Naive B cell (primary cell): Measurements from ENCODE around the gene PLEKHJ1. TPM values are rescaled to one million over a fixed set of nuclear protein-coding genes. Genes with fewer than 3 reads are reported as not detected.

Experiments used
- ATAC-seq, 2 donors: fragments of 150-1000 bp; cut with Tn5 transposase; 2 replicates each; pipeline ENCODE4 v1.10.0; 2021; ENCODE audit warnings: low read depth in 2 of 2, mild to moderate bottlenecking in 2 of 2, moderate library complexity in 2 of 2
- DNase-seq: peaks from one replicate; pipeline ENCODE4 v3.0.0; 2022
- H3K27ac Mint-ChIP-seq, 6 donors: one replicate each; pipeline ENCODE4 v1.8.0; 2020 to 2022; ENCODE audit warnings: mild to moderate bottlenecking in 6 of 6, mixed read lengths in 6 of 6, moderate library complexity in 5 of 6, inconsistent platforms in 2 of 6
- H3K27me3 Mint-ChIP-seq, 3 donors: one replicate each; pipeline ENCODE4 v1.8.0; 2021 to 2022; ENCODE audit warnings: mixed read lengths in 3 of 3, mild to moderate bottlenecking in 1 of 3
- H3K36me3 Mint-ChIP-seq, 2 donors: one replicate each; pipeline ENCODE4 v1.8.0; 2020 to 2022; ENCODE audit warnings: mixed read lengths in 2 of 2, inconsistent platforms in 1 of 2, mild to moderate bottlenecking in 1 of 2
- H3K4me1 Mint-ChIP-seq, 3 donors: one replicate each; pipeline ENCODE4 v1.8.0; 2020 to 2022; ENCODE audit warnings: mixed read lengths in 3 of 3, inconsistent platforms in 1 of 3, mild to moderate bottlenecking in 1 of 3, moderate library complexity in 1 of 3
- H3K4me3 Mint-ChIP-seq, 8 donors: one replicate each; pipeline ENCODE4 v1.8.0; 2020 to 2022; ENCODE audit warnings: mild to moderate bottlenecking in 8 of 8, mixed read lengths in 8 of 8, moderate library complexity in 8 of 8, inconsistent platforms in 2 of 8
- H3K9me3 Mint-ChIP-seq, 7 donors: one replicate each; pipeline ENCODE4 v1.8.0; 2020 to 2022; ENCODE audit warnings: mixed read lengths in 7 of 7, mild to moderate bottlenecking in 5 of 7, inconsistent platforms in 2 of 7, moderate library complexity in 1 of 7
- polyA plus RNA-seq, 6 donors: library from polyadenylated mRNA; unstranded; fragments of 300-500 nt; fragmentation: Illumina TruSeq; gene quantifications; one replicate each; pipeline ENCODE4 v1.2.3, GENCODE V29; 2021; ENCODE audit warnings: low read depth in 6 of 6

Gene PLEKHJ1
- polyA plus RNA-seq, 6 donors from 2014 or later = 98.9 to 148 (median 126) TPM

GRCh38 chr19:2197270-2197669 is 38.9 kb downstream of the PLEKHJ1 start:
- Mint-ChIP-seq H3K9me3 (no peaks in the 10 kb centered on the region), H3K27ac (no peak overlapping the region), H3K4me1 (peaks cover 8 to 11% (median 8%) of the 10 kb centered on the region in 3 donors), H3K27me3 (no peaks in the 10 kb centered on the region), H3K36me3 (no peaks in the 10 kb centered on the region), H3K4me3 (no peak overlapping the region)
- DNase-seq (no peak), ATAC-seq (no peak)

- Mint-ChIP-seq H3K36me3 (no peaks in the 10 kb centered on the region), H3K4me1 (peaks cover 8 to 11% (median 8%) of the 10 kb centered on the region in 3 donors), H3K4me3 (no peak overlapping the region), H3K27ac (no peak overlapping the region), H3K9me3 (no peaks in the 10 kb centered on the region), H3K27me3 (no peaks in the 10 kb centered on the region)
- ATAC-seq (no peak), DNase-seq (no peak)
Observed at GRCh38 chr19:2195914-2196313, 40.2 kb downstream of the PLEKHJ1 start.

DNA sequence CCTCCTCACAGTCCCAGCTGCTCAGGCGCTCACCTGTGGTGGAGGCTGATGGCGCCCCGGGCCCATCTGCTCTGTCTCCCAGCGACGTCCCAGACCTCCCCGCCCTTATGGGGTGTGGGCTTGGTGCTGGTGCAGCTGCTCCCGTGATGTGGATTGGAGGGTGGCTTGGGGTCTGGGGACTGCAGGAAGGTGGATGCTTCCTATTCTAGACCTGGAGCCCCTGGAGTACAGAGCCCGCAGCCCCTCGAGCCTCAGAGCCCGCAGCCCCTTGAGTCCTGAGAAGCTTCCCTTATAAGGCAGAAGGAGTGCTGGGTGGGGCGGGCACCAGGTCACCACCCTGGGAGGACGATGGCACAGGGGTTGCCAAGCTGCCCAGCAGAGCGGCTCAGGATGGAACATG is 40.8 kb downstream of the PLEKHJ1 start:
- H3K27me3 Mint-ChIP-seq = no peaks in the 10 kb centered on the region
- no peaks in the 10 kb centered on the region for H3K36me3 Mint-ChIP-seq
- no peak overlapping the region for H3K4me3 Mint-ChIP-seq
- ATAC-seq (no peak), DNase-seq (no peak)
- H3K9me3 Mint-ChIP-seq = no peaks in the 10 kb centered on the region
- peaks cover 7 to 8% (median 8%) of the 10 kb centered on the region in 3 donors for H3K4me1 Mint-ChIP-seq
- H3K27ac Mint-ChIP-seq = peak overlapping the region in 1 of 6 donors; percentile 85

DNA sequence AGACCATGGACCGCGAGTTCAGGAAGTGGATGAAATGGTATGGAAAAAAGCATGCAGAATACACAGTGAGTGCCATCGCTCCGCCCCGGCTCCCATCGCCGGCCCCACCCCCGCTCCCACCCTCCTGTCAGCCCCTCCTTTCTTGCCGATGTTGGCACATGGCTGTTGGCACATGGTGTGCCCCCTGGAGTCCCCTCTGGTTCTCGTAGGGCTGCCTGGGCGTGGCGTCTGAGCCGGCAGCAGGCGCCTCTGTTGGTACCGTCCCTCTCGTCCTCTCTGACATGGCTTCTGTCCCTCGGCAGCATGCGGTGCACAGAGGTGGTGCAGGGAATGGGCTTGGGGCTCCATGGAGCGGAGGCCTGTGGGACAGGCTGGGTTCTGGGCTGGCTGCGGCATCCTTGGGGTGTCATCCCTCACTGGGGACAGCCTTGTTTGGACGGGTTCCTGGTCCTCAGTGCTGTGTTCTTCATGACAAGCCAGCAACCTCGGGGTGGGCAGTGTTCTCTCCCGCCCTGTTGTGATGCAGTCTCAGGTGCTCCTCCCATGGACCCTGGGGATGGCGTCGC is 41.5 kb downstream of the PLEKHJ1 start:
- Mint-ChIP-seq H3K27ac (no peak overlapping the region), H3K9me3 (no peaks in the 10 kb centered on the region), H3K4me1 (peaks cover 7 to 8% (median 8%) of the 10 kb centered on the region in 3 donors), H3K27me3 (no peaks in the 10 kb centered on the region), H3K4me3 (no peak overlapping the region), H3K36me3 (no peaks in the 10 kb centered on the region)
- ATAC-seq (no peak), DNase-seq (no peak)

- no peak for ATAC-seq
- Mint-ChIP-seq H3K27me3 (no peaks in the 10 kb centered on the region), H3K4me3 (no peak overlapping the region), H3K4me1 (peaks cover 7 to 12% (median 9%) of the 10 kb centered on the region in 3 donors), H3K9me3 (no peaks in the 10 kb centered on the region), H3K27ac (peak overlapping the region in 2 of 6 donors; percentile 36 to 39), H3K36me3 (no peaks in the 10 kb centered on the region)
- DNase-seq = no peak
Observed at GRCh38 chr19:2193807-2194206, 42.3 kb downstream of the PLEKHJ1 start.

GRCh38 chr19:2192862-2193261 is 43.3 kb downstream of the PLEKHJ1 start:
- no peaks in the 10 kb centered on the region for H3K9me3 Mint-ChIP-seq
- peak overlapping the region in 1 of 6 donors; percentile 39 for H3K27ac Mint-ChIP-seq
- H3K4me1 Mint-ChIP-seq = peaks cover 11 to 21% (median 15%) of the 10 kb centered on the region in 3 donors
- DNase-seq = no peak
- H3K36me3 Mint-ChIP-seq = no peaks in the 10 kb centered on the region
- ATAC-seq = no peak
- H3K4me3 Mint-ChIP-seq = no peak overlapping the region
- no peaks in the 10 kb centered on the region for H3K27me3 Mint-ChIP-seq

DNA sequence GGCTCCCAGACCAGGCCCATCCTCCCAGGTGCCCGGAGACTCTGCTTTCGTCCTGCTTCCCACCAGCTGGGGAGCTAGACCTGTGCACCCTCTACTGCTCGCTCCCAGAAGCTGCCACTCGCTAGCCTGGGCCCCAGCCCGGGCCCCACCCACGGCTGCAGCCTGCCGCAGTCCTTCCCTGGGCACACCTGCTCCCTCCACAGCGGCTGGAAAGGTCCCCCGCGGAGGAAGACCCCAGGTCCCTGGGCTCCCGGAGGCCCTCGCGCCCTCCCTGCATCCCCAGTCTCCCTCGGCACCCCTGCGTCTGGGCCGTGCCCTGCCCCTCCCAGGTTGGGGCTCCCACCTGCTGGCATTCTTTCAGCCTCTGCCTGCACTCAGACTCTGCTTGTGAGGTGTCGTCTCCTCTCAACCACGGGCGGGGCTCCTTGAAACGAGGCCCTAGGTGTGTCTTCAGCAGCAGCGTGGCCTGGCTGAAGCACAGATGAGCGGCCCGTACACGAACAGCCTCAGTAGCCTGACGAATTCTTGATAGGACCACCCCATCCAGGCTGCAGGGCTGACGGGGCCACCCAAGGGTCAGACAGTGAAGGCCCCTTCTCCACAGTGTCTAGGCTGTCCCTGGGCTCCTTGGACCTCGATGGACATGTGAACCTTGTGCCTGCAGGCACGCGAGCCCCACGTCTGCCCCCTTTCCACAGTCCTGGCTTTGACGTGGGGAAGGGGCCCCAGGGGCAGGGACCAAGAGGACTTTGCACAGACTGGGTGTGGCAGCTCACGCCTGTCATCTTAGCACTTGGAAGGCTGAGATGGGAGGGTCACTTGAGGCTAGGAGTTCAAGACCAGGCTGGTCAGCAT is 44.4 kb downstream of the PLEKHJ1 start:
- DNase-seq (no peak), ATAC-seq (no peak)
- no peaks in the 10 kb centered on the region for H3K9me3 Mint-ChIP-seq
- H3K27me3 Mint-ChIP-seq = no peaks in the 10 kb centered on the region
- peak overlapping the region in 1 of 8 donors; percentile 66 for H3K4me3 Mint-ChIP-seq
- peak overlapping the region in 1 of 6 donors; percentile 61 for H3K27ac Mint-ChIP-seq
- H3K36me3 Mint-ChIP-seq = no peaks in the 10 kb centered on the region
- peaks cover 17 to 22% (median 22%) of the 10 kb centered on the region in 3 donors for H3K4me1 Mint-ChIP-seq

- H3K9me3 Mint-ChIP-seq = no peaks in the 10 kb centered on the region
- DNase-seq (no peak), ATAC-seq (no peak)
- H3K27ac Mint-ChIP-seq = no peak overlapping the region
- no peaks in the 10 kb centered on the region for H3K27me3 Mint-ChIP-seq
- no peak overlapping the region for H3K4me3 Mint-ChIP-seq
- H3K4me1 Mint-ChIP-seq = peaks cover 17 to 22% (median 20%) of the 10 kb centered on the region in 3 donors
- H3K36me3 Mint-ChIP-seq = no peaks in the 10 kb centered on the region
Observed at GRCh38 chr19:2190848-2191455, 45.2 kb downstream of the PLEKHJ1 start.

DNA sequence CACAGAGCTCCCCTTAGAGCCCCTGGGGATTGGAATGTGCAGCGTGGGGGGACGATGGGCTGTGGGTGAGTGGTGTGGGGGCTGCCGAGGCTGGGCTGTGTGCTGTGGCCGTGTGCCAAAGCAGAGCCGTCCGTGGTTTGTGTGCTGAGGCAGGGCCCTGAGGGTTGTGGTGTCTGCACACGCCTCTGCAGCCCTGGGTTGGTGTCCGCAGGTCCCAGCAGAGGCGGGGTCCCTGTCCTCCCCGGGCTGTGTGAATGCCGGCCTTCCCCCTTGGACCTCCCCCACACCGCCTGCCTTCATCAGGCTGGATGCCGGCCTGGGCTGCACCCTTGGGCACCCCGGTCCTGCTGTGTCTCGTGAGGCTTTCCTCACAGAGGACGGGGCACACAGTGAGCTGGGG is 46.2 kb downstream of the PLEKHJ1 start:
- DNase-seq = no peak
- peak overlapping the region in 1 of 8 donors; percentile 47 for H3K4me3 Mint-ChIP-seq
- no peak for ATAC-seq
- no peaks in the 10 kb centered on the region for H3K9me3 Mint-ChIP-seq
- no peaks in the 10 kb centered on the region for H3K27me3 Mint-ChIP-seq
- peaks cover 21 to 25% (median 22%) of the 10 kb centered on the region in 3 donors for H3K4me1 Mint-ChIP-seq
- peak overlapping the region in 1 of 6 donors; percentile 9 for H3K27ac Mint-ChIP-seq
- no peaks in the 10 kb centered on the region for H3K36me3 Mint-ChIP-seq

GRCh38 chr19:2188708-2189385 is 47.3 kb downstream of the PLEKHJ1 start:
- no peaks in the 10 kb centered on the region for H3K27me3 Mint-ChIP-seq
- no peak for ATAC-seq
- H3K27ac Mint-ChIP-seq = peak overlapping the region in 2 of 6 donors; percentile 78 to 84
- peak overlapping the region in 6 of 8 donors; percentile 39 to 67 (median 46) for H3K4me3 Mint-ChIP-seq
- DNase-seq = no peak
- no peaks in the 10 kb centered on the region for H3K9me3 Mint-ChIP-seq
- peaks cover 24 to 29% (median 26%) of the 10 kb centered on the region in 3 donors for H3K4me1 Mint-ChIP-seq
- H3K36me3 Mint-ChIP-seq = no peaks in the 10 kb centered on the region

DNA sequence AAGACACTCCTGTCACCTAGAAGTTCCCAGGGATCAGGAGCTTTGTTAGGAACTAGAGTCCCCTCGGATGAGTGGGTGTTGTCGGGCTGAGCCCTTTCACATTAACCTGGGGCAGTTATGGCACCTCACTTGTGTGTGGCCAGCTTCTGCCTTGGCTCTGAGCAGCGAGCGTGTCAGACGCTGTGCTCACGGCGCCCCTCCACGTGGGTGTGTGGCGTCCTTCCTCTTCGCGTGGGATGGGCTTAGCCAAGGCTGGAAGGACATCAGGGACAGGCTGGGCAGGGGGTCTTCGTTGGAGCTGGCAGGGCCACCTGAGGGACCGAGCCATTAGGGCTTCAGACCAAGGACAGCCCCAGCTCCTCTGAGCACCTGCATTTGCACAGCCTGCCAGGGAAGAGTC is 49.0 kb downstream of the PLEKHJ1 start:
- Mint-ChIP-seq H3K9me3 (no peaks in the 10 kb centered on the region), H3K36me3 (no peaks in the 10 kb centered on the region), H3K27ac (peak overlapping the region in 3 of 6 donors; percentile 78 to 95 (median 86)), H3K27me3 (no peaks in the 10 kb centered on the region), H3K4me1 (peaks cover 26 to 41% (median 36%) of the 10 kb centered on the region in 3 donors), H3K4me3 (peak overlapping the region in 5 of 8 donors; percentile 35 to 74 (median 64))
- no peak for DNase-seq
- ATAC-seq = no peak

GRCh38 chr19:2186071-2186846 is 49.9 kb downstream of the PLEKHJ1 start:
- Mint-ChIP-seq H3K27ac (peak overlapping the region in 1 of 6 donors; percentile 28), H3K4me3 (no peak overlapping the region), H3K27me3 (no peaks in the 10 kb centered on the region), H3K9me3 (no peaks in the 10 kb centered on the region), H3K4me1 (peaks cover 29 to 42% (median 38%) of the 10 kb centered on the region in 3 donors), H3K36me3 (no peaks in the 10 kb centered on the region)
- no peak for ATAC-seq
- DNase-seq = no peak

DNA sequence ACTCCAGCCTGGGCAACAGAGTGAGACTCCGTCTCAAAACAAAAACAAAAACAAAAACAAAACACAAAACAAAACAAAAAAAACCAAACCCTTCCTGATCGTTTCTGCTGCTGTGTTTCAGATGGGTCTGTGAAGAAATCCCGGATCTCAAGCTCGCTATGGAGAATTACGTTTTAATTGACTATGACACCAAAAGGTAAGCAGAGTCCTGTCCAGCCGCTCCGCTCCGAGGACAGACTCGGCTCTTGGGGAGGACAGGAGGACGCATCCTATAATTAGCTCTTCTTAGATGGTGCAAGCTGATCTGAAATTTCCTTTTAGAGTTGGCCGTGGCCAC is 50.4 kb downstream of the PLEKHJ1 start:
- Mint-ChIP-seq H3K4me1 (peaks cover 31 to 42% (median 42%) of the 10 kb centered on the region in 3 donors), H3K27ac (peak overlapping the region in 1 of 6 donors; percentile 28), H3K36me3 (no peaks in the 10 kb centered on the region), H3K4me3 (no peak overlapping the region), H3K9me3 (no peaks in the 10 kb centered on the region), H3K27me3 (no peaks in the 10 kb centered on the region)
- DNase-seq (no peak), ATAC-seq (no peak)
